Keratinocyte (primary cell): Measurements from ENCODE around the gene RSPH1. TPM values are rescaled to one million over a fixed set of nuclear protein-coding genes. Genes with fewer than 3 reads are reported as not detected.

Source experiments
- DNase-seq: peaks from one replicate; pipeline ENCODE4 v3.0.0-alpha.2; 2011; ENCODE audit warnings: low read depth, missing footprints, low spot score
- FAIRE-seq: peaks from 2 replicates; lab custom pipeline; 2011; peaks lifted over from hg19 to GRCh38; lab: Jason Lieb, UNC
- H2AFZ ChIP-seq: 2 replicates; pipeline ENCODE4 v1.6.0; 2012; ENCODE audit warnings: low read length, control low read depth, inconsistent platforms; ENCODE audit not compliant: control insufficient read depth
- H3K27ac ChIP-seq: 2 replicates; pipeline ENCODE4 v1.5.1; 2011; ENCODE audit warnings: low read length; ENCODE audit not compliant: control insufficient read depth, insufficient read depth
- H3K27me3 ChIP-seq: 3 replicates; pipeline ENCODE4 v1.6.0; 2011; ENCODE audit warnings: low read length; ENCODE audit not compliant: control insufficient read depth, insufficient read depth; ENCODE audit errors: extremely low read depth
- H3K36me3 ChIP-seq, 2 experiments: 2 replicates in 1 of 2; 3 replicates in 1 of 2; pipeline ENCODE4 v1.5.1; 2011; ENCODE audit warnings: low read length in 2 of 2, mild to moderate bottlenecking in 1 of 2; ENCODE audit not compliant: control insufficient read depth in 2 of 2, insufficient read depth in 2 of 2; ENCODE audit errors: extremely low read depth in 1 of 2
- H3K4me1 ChIP-seq: 3 replicates; pipeline ENCODE4 v1.5.1; 2011; ENCODE audit warnings: low read length; ENCODE audit not compliant: control insufficient read depth, insufficient read depth; ENCODE audit errors: extremely low read depth
- H3K4me2 ChIP-seq: 3 replicates; pipeline ENCODE4 v1.6.0; 2011; ENCODE audit warnings: low read depth, low read length; ENCODE audit not compliant: control insufficient read depth, insufficient read depth; ENCODE audit errors: extremely low read depth
- H3K4me3 ChIP-seq, 3 experiments: fragments of 200-600 bp in 1 of 3; sonication (generic) in 1 of 3; 2 replicates in 2 of 3; 3 replicates in 1 of 3; pipeline ENCODE4 v1.5.1; 2011 to 2016; ENCODE audit warnings: low read length in 3 of 3, mild to moderate bottlenecking in 3 of 3, control low read depth in 2 of 3, inconsistent platforms in 1 of 3, low read depth in 1 of 3, mixed read lengths in 1 of 3, mixed run types in 1 of 3, moderate library complexity in 1 of 3; ENCODE audit not compliant: control insufficient read depth in 2 of 3, insufficient read depth in 2 of 3; ENCODE audit errors: extremely low read depth in 1 of 3
- H3K79me2 ChIP-seq: 2 replicates; pipeline ENCODE4 v1.6.0; 2012; ENCODE audit warnings: low read length; ENCODE audit not compliant: control insufficient read depth, insufficient read depth
- H3K9ac ChIP-seq: 3 replicates; pipeline ENCODE4 v1.6.0; 2011; ENCODE audit warnings: low read length; ENCODE audit not compliant: control insufficient read depth, insufficient read depth; ENCODE audit errors: extremely low read depth
- H3K9me1 ChIP-seq: 3 replicates; pipeline ENCODE4 v1.6.0; 2011; ENCODE audit warnings: low read length; ENCODE audit not compliant: control insufficient read depth, insufficient read depth; ENCODE audit errors: extremely low read depth
- H3K9me3 ChIP-seq: 2 replicates; pipeline ENCODE4 v1.5.1; 2012; ENCODE audit warnings: low read depth, low read length; ENCODE audit not compliant: control insufficient read depth
- H4K20me1 ChIP-seq: 3 replicates; pipeline ENCODE4 v1.6.0; 2011; ENCODE audit warnings: low read length; ENCODE audit not compliant: control insufficient read depth, insufficient read depth; ENCODE audit errors: extremely low read depth
- CTCF ChIP-seq, 3 experiments: IDR thresholded peaks in 1 of 3; conservative IDR thresholded peaks in 1 of 3; optimal IDR thresholded peaks in 1 of 3; 2 replicates in 2 of 3; 3 replicates in 1 of 3; pipeline versions ENCODE3 to v1.5.1; 2011; ENCODE audit warnings: low read length in 3 of 3, mild to moderate bottlenecking in 3 of 3, moderate library complexity in 2 of 3, control low read depth in 1 of 3, inconsistent platforms in 1 of 3; ENCODE audit not compliant: insufficient read depth in 2 of 3; ENCODE audit errors: extremely low read depth in 1 of 3
- EZH2 ChIP-seq: IDR thresholded peaks from one replicate; pipeline ENCODE4 v1.6.1; 2012; ENCODE audit warnings: inconsistent platforms, mild to moderate bottlenecking, low read length, moderate library complexity
- dilution Hi-C: fragments of 300-500 bp; cut with MboI; formaldehyde crosslinking; loops from one replicate; pipeline ENCODE4 v1.7.0; 2020; ENCODE audit warnings: low sequenced_read_pairs; ENCODE audit not compliant: extremely low pct_ligation_motif_present
- polyA plus RNA-seq, 5 experiments: library from polyadenylated mRNA; depleted of rRNA in 3 of 5; stranded (reverse) in 3 of 5; stranded (forward) in 1 of 5; unstranded in 1 of 5; fragments of >200 nt; gene quantifications; 1 replicate in 1 of 5; 2 replicates in 3 of 5; 3 replicates in 1 of 5; pipeline versions ENCODE4 v1.2.1 to v1.2.3, GENCODE V29; 2011 to 2012; ENCODE audit warnings: missing spikeins in 2 of 5, low read depth in 1 of 5, low replicate concordance in 1 of 5

The RSPH1 gene
- polyA plus RNA-seq, 1 donor (not counting 4 experiments of a cell fraction or from before 2014, with no cell fraction given), result 0.50 TPM

- no peaks in the 10 kb centered on the region for H3K79me2 ChIP-seq
- H3K27me3 ChIP-seq, result peaks cover 10% of the 10 kb centered on the region
- no peak overlapping the region for H3K27ac ChIP-seq
- no peaks in the 10 kb centered on the region for H4K20me1 ChIP-seq
- FAIRE-seq, result no peak
- TF ChIP-seq CTCF (optimal IDR thresholded peaks at IDR 0.05 in 1 of 3, IDR thresholded peaks at IDR 0.05 in 1 of 3, conservative IDR thresholded peaks at IDR 0.05 in 1 of 3; ENCODE audit: extremely low read depth in 1 of 3, insufficient read depth in 2 of 3, low read length in 3 of 3), result no peak
- TF ChIP-seq EZH2, result no peak
- H3K4me3 ChIP-seq, result no peak overlapping the region
- H3K4me2 ChIP-seq, result no peak overlapping the region
- no peak for DNase-seq
- no peaks in the 10 kb centered on the region for H3K36me3 ChIP-seq
- no peaks in the 10 kb centered on the region for H3K9me1 ChIP-seq
- no peak overlapping the region for H2AFZ ChIP-seq
- H3K9me3 ChIP-seq, result no peaks in the 10 kb centered on the region
- H3K9ac ChIP-seq, result no peak overlapping the region
- dilution Hi-C loops, result no loop called here
- peaks cover 4% of the 10 kb centered on the region for H3K4me1 ChIP-seq
These were observed 61.1 kb downstream of the RSPH1 start for GRCh38 chr21:42434884-42435283.

GRCh38 chr21:42433946-42434551 is 62.0 kb downstream of the RSPH1 start:
- Histone ChIP-seq H3K4me2 (no peak overlapping the region), H3K4me3 (no peak overlapping the region), H4K20me1 (no peaks in the 10 kb centered on the region), H3K27ac (no peak overlapping the region), H3K79me2 (no peaks in the 10 kb centered on the region), H3K4me1 (peaks cover 4% of the 10 kb centered on the region), H3K27me3 (peaks cover 10% of the 10 kb centered on the region), H3K9me1 (no peaks in the 10 kb centered on the region), H3K9me3 (no peaks in the 10 kb centered on the region), H2AFZ (no peak overlapping the region), H3K9ac (no peak overlapping the region), H3K36me3 (no peaks in the 10 kb centered on the region)
- DNase-seq, result no peak
- dilution Hi-C loops, result no loop called here
- no peak for TF ChIP-seq CTCF (optimal IDR thresholded peaks at IDR 0.05 in 1 of 3, IDR thresholded peaks at IDR 0.05 in 1 of 3, conservative IDR thresholded peaks at IDR 0.05 in 1 of 3; ENCODE audit: extremely low read depth in 1 of 3, insufficient read depth in 2 of 3, low read length in 3 of 3)
- no peak for TF ChIP-seq EZH2
- FAIRE-seq, result no peak
